ENCODE data around the gene CR2.

GRCh38 chr1:207504438-207504837 is 50.3 kb downstream of the CR2 start:
- no peak for TF ChIP-seq CTCF (IDR thresholded peaks at IDR 0.05)
- TF ChIP-seq POLR2A (IDR thresholded peaks at IDR 0.05): no peak
